Measurements from ENCODE around the gene PEF1. TPM values are rescaled to one million over a fixed set of nuclear protein-coding genes. Genes with fewer than 3 reads are reported as not detected.

The PEF1 gene
- total RNA-seq, 1 donor from 2014 or later: 53.3 TPM

- Histone ChIP-seq H3K4me1 (no peaks in the 10 kb centered on the region), H3K36me3 (peaks cover 0 to 40% of the 10 kb centered on the region in 2 donors), H3K27me3 (no peaks in the 10 kb centered on the region), H3K4me3 (no peak overlapping the region), H3K9me3 (no peaks in the 10 kb centered on the region), H3K27ac (no peak overlapping the region)
- intact Hi-C loops (cut with DNase I): no loop called here
- TF ChIP-seq CTCF (IDR thresholded peaks at IDR 0.05) (no peak), POLR2AphosphoS5 (IDR thresholded peaks at IDR 0.05; ENCODE audit: insufficient read depth in 1 of 2, low read depth in 1 of 2) (no peak), POLR2A (IDR thresholded peaks at IDR 0.05) (no peak)
- no peak for DNase-seq (ENCODE audit: extremely low spot score in 2 of 2)
Measured at GRCh38 chr1:31683997-31684396, 39.3 kb upstream of the PEF1 start.

GRCh38 chr1:31681415-31681814 lies 36.7 kb upstream of the PEF1 start:
- no peak overlapping the region for H3K27ac ChIP-seq
- no peaks in the 10 kb centered on the region for H3K27me3 ChIP-seq
- TF ChIP-seq POLR2AphosphoS5 (IDR thresholded peaks at IDR 0.05; ENCODE audit: insufficient read depth in 1 of 2, low read depth in 1 of 2) (no peak), POLR2A (IDR thresholded peaks at IDR 0.05) (no peak), CTCF (IDR thresholded peaks at IDR 0.05) (no peak)
- intact Hi-C loops (cut with DNase I): no loop called here
- no peaks in the 10 kb centered on the region for H3K4me1 ChIP-seq
- H3K4me3 ChIP-seq: no peak overlapping the region
- no peaks in the 10 kb centered on the region for H3K9me3 ChIP-seq
- no peak for DNase-seq (ENCODE audit: extremely low spot score in 2 of 2)
- peaks cover 0 to 48% of the 10 kb centered on the region in 2 donors for H3K36me3 ChIP-seq

GRCh38 chr1:31679676-31680230 lies 35.1 kb upstream of the PEF1 start:
- no peaks in the 10 kb centered on the region for H3K9me3 ChIP-seq
- no peak for DNase-seq (ENCODE audit: extremely low spot score in 2 of 2)
- TF ChIP-seq POLR2AphosphoS5 (IDR thresholded peaks at IDR 0.05; ENCODE audit: insufficient read depth in 1 of 2, low read depth in 1 of 2) (no peak), POLR2A (IDR thresholded peaks at IDR 0.05) (no peak), CTCF (IDR thresholded peaks at IDR 0.05) (no peak)
- H3K4me1 ChIP-seq: no peaks in the 10 kb centered on the region
- intact Hi-C loops (cut with DNase I): no loop called here
- no peak overlapping the region for H3K4me3 ChIP-seq
- peaks cover 0 to 39% of the 10 kb centered on the region in 2 donors for H3K36me3 ChIP-seq
- H3K27ac ChIP-seq: no peak overlapping the region
- no peaks in the 10 kb centered on the region for H3K27me3 ChIP-seq

GRCh38 chr1:31679091-31679490 lies 34.4 kb upstream of the PEF1 start:
- H3K9me3 ChIP-seq: no peaks in the 10 kb centered on the region
- no peak for DNase-seq (ENCODE audit: extremely low spot score in 2 of 2)
- TF ChIP-seq POLR2AphosphoS5 (IDR thresholded peaks at IDR 0.05; ENCODE audit: insufficient read depth in 1 of 2, low read depth in 1 of 2): no peak
- TF ChIP-seq POLR2A (IDR thresholded peaks at IDR 0.05): no peak
- TF ChIP-seq CTCF (IDR thresholded peaks at IDR 0.05): no peak
- H3K36me3 ChIP-seq: peaks cover 0 to 39% of the 10 kb centered on the region in 2 donors
- no peak overlapping the region for H3K4me3 ChIP-seq
- no peak overlapping the region for H3K27ac ChIP-seq
- no peaks in the 10 kb centered on the region for H3K4me1 ChIP-seq
- no peaks in the 10 kb centered on the region for H3K27me3 ChIP-seq
- intact Hi-C loops (cut with DNase I): no loop called here

GRCh38 chr1:31678681-31679080 lies 34.0 kb upstream of the PEF1 start:
- H3K4me1 ChIP-seq: peaks cover 4% of the 10 kb centered on the region
- H3K4me3 ChIP-seq: no peak overlapping the region
- TF ChIP-seq POLR2AphosphoS5 (IDR thresholded peaks at IDR 0.05; ENCODE audit: insufficient read depth in 1 of 2, low read depth in 1 of 2) (no peak), POLR2A (IDR thresholded peaks at IDR 0.05) (no peak), CTCF (IDR thresholded peaks at IDR 0.05) (no peak)
- DNase-seq (ENCODE audit: extremely low spot score in 2 of 2): no peak
- intact Hi-C loops (cut with DNase I): no loop called here
- H3K27ac ChIP-seq: no peak overlapping the region
- no peaks in the 10 kb centered on the region for H3K9me3 ChIP-seq
- peaks cover 0 to 39% of the 10 kb centered on the region in 2 donors for H3K36me3 ChIP-seq
- no peaks in the 10 kb centered on the region for H3K27me3 ChIP-seq

All from vagina (tissue), 2 donors.